Upper lobe of right lung (tissue), 1 donor: ENCODE measurements around the gene CTDSPL. TPM values are rescaled to one million over a fixed set of nuclear protein-coding genes. Genes with fewer than 3 reads are reported as not detected.
A peak's percentile ranks its signal among the peaks of the same experiment; 100 is the strongest.

Experiments used
- ATAC-seq: fragments of 200-7000 bp; cut with Tn5 transposase; one replicate; pipeline ENCODE4 v1.9.1; 2020; ENCODE audit warnings: mild to moderate bottlenecking, moderate library complexity
- DNase-seq: peaks from one replicate; pipeline ENCODE4 v3.0.0-alpha.2; 2020
- H3K27ac ChIP-seq: fragments of 200-600 bp; one replicate; pipeline ENCODE4 v1.8.0; 2022
- H3K27me3 ChIP-seq: fragments of 200-600 bp; one replicate; pipeline ENCODE4 v1.8.0; 2022; ENCODE audit warnings: mild to moderate bottlenecking
- H3K36me3 ChIP-seq: fragments of 200-600 bp; one replicate; pipeline ENCODE4 v1.8.0; 2022
- H3K4me1 ChIP-seq: fragments of 200-600 bp; one replicate; pipeline ENCODE4 v1.8.0; 2022
- H3K4me3 ChIP-seq: fragments of 200-600 bp; one replicate; pipeline ENCODE4 v1.8.0; 2022; ENCODE audit warnings: mild to moderate bottlenecking
- H3K9me3 ChIP-seq: fragments of 200-600 bp; one replicate; pipeline ENCODE4 v1.8.0; 2022
- intact Hi-C: fragments of 100-400 bp; cut with DNase I; formaldehyde crosslinking; loops from one replicate; pipeline ENCODE4 v1.11.0; 2022
- total RNA-seq: library from RNA; stranded (reverse); fragmentation: NEBNext Ultra II Directional; extraction: Animal tissue kit (Norgen Biotek cat#: 25700); gene quantifications from one replicate; pipeline ENCODE4 v1.2.1, GENCODE V29; 2021
- TF ChIP-seq, protein P1 (sequence below): fragments of 200-600 bp; IDR thresholded peaks from one replicate; pipeline ENCODE4 v1.8.0; 2022; ENCODE audit warnings: antibody characterized with exemption
- donor health status: DM: no; HTN: yes; CAD: no; lungs with severe emphysema.

CTDSPL gene
- total RNA-seq, 1 donor from 2014 or later, result 78.6 TPM

DNA sequence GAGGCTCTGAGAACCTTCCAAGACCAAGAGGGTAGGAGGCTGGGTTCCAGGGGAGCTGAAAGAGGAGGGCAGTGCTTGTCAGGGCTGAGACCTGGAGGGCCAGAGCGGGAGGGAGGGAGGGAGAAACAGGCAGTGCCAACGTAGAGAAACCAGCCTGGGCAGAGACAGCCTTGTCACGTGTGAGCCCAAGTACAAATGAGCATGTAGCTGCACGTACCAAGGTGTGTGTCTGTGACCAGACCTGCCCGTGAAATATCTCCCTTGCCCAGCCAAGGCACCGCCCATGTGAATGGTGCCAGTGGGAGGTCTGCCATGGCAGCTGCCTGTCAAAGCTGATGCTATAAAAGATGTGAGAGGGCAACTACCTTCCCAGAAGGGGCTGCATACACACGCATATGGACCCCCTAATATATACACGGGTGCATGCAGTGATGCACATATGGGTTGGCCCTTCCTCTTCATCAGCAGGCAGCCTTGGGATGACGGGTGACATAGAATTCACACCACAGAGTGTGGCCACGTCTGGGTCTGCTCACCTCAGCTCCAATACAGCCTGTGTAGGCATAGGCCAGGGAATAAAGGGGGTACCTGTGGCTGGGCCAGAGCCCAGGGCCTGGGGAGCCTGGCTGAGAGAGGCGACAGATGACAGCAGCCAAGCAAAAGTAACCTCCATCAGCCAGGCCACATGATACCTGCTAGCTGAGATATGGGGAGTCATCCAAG lies 7.8 kb upstream of the CTDSPL start:
- DNase-seq (no peak), ATAC-seq (peak; percentile 33)
- Histone ChIP-seq H3K27ac (no peak overlapping the region), H3K4me1 (no peaks in the 10 kb centered on the region), H3K27me3 (no peaks in the 10 kb centered on the region), H3K9me3 (no peaks in the 10 kb centered on the region), H3K4me3 (no peak overlapping the region), H3K36me3 (no peaks in the 10 kb centered on the region)
- TF ChIP-seq, protein P1, sequence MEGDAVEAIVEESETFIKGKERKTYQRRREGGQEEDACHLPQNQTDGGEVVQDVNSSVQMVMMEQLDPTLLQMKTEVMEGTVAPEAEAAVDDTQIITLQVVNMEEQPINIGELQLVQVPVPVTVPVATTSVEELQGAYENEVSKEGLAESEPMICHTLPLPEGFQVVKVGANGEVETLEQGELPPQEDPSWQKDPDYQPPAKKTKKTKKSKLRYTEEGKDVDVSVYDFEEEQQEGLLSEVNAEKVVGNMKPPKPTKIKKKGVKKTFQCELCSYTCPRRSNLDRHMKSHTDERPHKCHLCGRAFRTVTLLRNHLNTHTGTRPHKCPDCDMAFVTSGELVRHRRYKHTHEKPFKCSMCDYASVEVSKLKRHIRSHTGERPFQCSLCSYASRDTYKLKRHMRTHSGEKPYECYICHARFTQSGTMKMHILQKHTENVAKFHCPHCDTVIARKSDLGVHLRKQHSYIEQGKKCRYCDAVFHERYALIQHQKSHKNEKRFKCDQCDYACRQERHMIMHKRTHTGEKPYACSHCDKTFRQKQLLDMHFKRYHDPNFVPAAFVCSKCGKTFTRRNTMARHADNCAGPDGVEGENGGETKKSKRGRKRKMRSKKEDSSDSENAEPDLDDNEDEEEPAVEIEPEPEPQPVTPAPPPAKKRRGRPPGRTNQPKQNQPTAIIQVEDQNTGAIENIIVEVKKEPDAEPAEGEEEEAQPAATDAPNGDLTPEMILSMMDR, result no peak
- intact Hi-C loops, result no loop called here

DNA sequence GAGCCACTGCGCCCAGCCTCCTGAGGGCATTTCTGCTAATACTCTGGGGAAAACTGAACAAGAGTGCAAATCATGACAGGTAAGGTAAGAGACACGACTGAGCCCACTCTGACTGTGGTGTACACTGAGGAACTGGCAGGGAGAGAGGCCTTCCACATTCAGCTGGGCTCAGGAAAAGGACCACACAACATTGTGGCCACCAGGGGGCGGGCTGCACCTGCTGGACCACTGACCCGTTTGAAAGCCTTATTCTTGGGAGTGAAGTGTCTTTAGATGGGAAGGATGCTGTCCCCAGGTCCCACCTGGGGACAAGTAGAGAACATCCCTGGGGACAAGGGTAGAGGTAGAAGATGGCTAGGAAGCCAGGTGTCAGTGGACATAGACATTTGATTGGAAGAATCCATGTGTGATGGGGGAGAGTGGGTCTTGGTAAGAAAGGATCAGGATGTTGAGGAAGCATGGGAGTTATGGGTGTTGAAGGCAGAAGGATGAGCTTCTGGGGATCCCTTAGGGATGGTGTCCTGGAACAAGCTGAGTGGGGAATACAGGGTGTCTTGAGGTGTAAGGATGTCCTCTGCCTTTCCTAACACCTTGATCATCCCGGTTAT lies 6.2 kb upstream of the CTDSPL start:
- DNase-seq (peak; percentile 90), ATAC-seq (peak; percentile 78)
- TF ChIP-seq, protein P1, result peak; percentile 95
- peaks cover 6% of the 10 kb centered on the region for H3K4me1 ChIP-seq
- no peaks in the 10 kb centered on the region for H3K36me3 ChIP-seq
- no peak overlapping the region for H3K27ac ChIP-seq
- intact Hi-C loops, result loop anchor here (5.0 kb wide), 1 partner anchor 112 kb away; no protein-coding TSS in a partner anchor
- H3K9me3 ChIP-seq, result no peaks in the 10 kb centered on the region
- no peaks in the 10 kb centered on the region for H3K27me3 ChIP-seq
- no peak overlapping the region for H3K4me3 ChIP-seq

DNA sequence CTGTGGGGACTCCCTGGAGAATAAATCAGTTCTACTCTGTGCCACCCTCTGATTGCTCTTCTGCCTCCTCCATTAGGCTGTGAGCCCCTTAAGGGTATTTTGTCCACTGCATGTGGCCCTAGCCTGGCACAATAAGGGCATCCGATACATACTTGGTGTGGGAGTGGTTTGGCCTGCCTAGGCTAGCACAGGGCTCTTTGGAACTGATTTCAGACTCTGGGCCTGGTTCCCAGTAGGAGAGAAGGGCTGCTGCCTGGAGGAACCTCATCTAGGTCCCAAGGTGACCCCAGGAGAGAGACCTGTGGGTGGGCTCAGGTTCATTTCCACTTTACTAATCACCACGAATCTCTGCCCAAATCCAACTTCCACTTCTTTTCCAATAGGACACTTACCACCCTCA lies 5.3 kb upstream of the CTDSPL start:
- intact Hi-C loops, result loop anchor here (5.0 kb wide), 1 partner anchor 111 kb away; no protein-coding TSS in a partner anchor
- H3K27me3 ChIP-seq, result no peaks in the 10 kb centered on the region
- TF ChIP-seq, protein P1, result no peak
- ATAC-seq, result no peak
- no peaks in the 10 kb centered on the region for H3K36me3 ChIP-seq
- no peaks in the 10 kb centered on the region for H3K9me3 ChIP-seq
- H3K4me3 ChIP-seq, result no peak overlapping the region
- peaks cover 6% of the 10 kb centered on the region for H3K4me1 ChIP-seq
- no peak for DNase-seq
- H3K27ac ChIP-seq, result no peak overlapping the region

DNA sequence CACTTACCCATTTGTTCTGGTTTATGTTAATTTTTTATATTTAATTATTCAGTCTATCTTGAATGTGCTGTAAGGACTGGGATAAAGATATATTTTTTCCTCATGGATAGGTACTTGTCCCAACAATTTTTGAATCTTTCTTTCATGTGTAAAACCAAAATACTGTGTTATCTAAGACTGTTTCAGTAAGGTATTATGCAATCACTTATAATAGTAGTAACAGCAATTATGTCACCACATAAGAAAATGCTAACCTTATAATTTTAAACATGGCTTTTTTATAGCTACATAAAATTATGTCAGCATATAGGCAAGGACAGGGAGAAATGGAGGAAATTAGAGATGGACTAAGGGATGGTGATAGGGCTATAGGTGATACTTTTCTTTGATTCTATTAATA lies 2.9 kb upstream of the CTDSPL start:
- intact Hi-C loops, result loop anchor here (5.0 kb wide), 1 partner anchor 109 kb away; no protein-coding TSS in a partner anchor
- TF ChIP-seq, protein P1, result no peak
- Histone ChIP-seq H3K9me3 (no peaks in the 10 kb centered on the region), H3K27me3 (no peaks in the 10 kb centered on the region), H3K36me3 (no peaks in the 10 kb centered on the region), H3K4me1 (peaks cover 12% of the 10 kb centered on the region), H3K4me3 (no peak overlapping the region), H3K27ac (no peak overlapping the region)
- ATAC-seq, result no peak
- no peak for DNase-seq

DNA sequence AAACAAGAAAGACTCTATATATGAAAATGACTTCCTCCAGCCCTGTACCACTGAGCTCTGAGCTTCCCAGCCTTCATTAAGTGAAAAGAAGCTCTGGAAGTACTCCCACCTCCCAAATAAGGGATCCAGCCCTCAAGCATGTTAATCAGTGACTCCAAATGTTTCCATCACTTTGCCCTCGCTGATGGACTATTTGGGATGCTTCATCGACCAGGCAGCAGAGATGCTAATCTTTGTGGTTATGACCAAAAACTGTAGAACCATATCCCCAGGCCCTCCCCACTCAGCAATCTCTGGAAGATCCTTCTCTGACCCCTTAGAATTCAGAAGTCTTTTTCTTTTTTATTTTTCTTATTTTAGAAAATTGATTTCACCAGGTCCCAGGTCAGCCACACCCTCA lies 2.3 kb upstream of the CTDSPL start:
- peaks cover 18% of the 10 kb centered on the region for H3K4me1 ChIP-seq
- ATAC-seq, result no peak
- H3K9me3 ChIP-seq, result no peaks in the 10 kb centered on the region
- no peak overlapping the region for H3K27ac ChIP-seq
- no peaks in the 10 kb centered on the region for H3K27me3 ChIP-seq
- TF ChIP-seq, protein P1, result no peak
- H3K36me3 ChIP-seq, result no peaks in the 10 kb centered on the region
- H3K4me3 ChIP-seq, result no peak overlapping the region
- intact Hi-C loops, result loop anchor here (5.0 kb wide), 1 partner anchor 108 kb away; no protein-coding TSS in a partner anchor
- no peak for DNase-seq
